ENCODE results near the gene FBXL20. TPM values are rescaled to one million over a fixed set of nuclear protein-coding genes. Genes with fewer than 3 reads are reported as not detected.
A peak's percentile ranks its signal among the peaks of the same experiment; 100 is the strongest.
"Not testable (repeated sequence)": the region's sequence is repeated elsewhere in the genome, so short reads cannot be mapped to it uniquely, and the experiment has no call there.

FBXL20 gene
- total RNA-seq, 1 donor from 2014 or later: 9.4 TPM

GRCh38 chr17:39385040-39385439, 16.4 kb downstream of the FBXL20 start:
- no peak for DNase-seq (ENCODE audit: low read depth)

GRCh38 chr17:39380144-39380543, 21.3 kb downstream of the FBXL20 start:
- no peak for DNase-seq (ENCODE audit: low read depth)

DNA sequence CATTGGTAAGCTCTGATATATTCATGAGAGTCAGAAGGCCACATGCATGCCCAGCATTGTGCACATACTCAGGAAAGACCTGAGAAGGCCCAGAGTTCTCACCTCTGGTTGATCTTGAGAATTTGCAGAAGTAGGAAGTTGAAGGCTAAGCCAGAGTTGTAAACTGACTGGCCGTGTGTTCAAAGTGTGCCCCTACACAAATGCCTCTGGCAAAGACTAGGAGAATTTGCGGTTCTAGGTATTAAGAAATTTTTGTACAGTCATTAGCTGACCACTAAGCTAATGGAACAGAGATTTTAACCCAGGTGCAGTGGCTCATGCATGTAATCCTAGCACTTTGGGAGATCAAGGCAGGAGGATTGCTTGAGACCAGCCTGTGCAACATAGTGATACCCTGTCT, 25.0 kb downstream of the FBXL20 start:
- peak; percentile 3 for DNase-seq (ENCODE audit: low read depth)

DNA sequence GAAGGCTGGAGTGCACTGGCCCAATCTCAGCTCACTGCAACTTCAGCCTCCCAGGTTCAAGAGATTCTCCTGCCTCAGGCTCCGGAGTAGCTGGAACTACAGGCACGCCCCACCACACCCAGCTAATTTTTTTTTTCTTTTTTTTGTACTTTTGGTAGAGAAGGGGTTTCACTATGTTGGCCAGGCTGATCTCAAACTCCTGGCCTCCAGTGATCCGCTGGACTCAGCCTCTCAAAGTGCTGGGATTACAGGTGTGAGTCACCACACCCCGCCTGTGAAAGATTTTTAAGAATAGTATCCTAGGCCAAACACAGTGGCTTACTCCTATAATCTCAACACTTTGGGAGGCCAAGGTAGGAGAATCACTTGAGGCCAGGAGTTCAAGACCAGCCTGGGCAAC, 33.6 kb downstream of the FBXL20 start:
- DNase-seq (ENCODE audit: low read depth): not testable (repeated sequence)

DNA sequence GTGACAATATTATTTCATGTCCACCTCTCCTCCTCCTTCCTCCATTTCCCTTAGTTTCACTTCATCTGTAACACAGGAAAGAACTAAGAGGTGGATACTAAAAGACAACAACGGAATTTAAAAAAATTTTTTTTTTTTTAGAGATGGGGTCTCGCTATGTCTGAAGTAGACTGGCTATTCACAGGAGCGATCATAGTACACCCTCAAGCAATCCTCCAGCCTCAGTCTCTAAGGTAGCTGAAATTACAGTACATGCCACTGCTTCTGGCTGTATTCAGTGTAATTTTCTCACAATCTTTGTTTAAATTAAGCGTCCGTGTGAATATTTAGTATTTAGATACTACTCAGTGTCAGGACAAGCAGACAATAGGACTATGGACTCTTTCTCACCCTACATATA, 35.6 kb downstream of the FBXL20 start:
- DNase-seq (ENCODE audit: low read depth): no peak

DNA sequence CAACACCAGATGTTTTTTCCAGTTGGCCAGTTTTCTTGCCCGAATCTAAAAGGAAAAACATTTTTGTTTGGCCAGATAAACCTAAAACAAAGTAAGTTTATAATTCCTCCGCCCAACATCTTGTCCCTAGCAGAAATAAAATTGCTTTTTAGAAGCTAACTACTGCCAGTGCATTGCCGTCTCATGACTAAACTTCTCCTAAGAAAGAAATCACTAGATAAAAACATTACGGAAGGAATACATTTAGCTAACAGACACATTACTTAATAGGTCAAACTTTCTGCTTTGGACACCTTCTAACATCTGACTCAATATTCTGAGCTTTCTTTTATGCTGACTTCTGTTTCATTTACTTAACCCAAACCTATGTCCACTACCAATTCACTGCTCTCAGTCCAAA, 36.2 kb downstream of the FBXL20 start:
- peak; percentile 3 for DNase-seq (ENCODE audit: low read depth)

DNA sequence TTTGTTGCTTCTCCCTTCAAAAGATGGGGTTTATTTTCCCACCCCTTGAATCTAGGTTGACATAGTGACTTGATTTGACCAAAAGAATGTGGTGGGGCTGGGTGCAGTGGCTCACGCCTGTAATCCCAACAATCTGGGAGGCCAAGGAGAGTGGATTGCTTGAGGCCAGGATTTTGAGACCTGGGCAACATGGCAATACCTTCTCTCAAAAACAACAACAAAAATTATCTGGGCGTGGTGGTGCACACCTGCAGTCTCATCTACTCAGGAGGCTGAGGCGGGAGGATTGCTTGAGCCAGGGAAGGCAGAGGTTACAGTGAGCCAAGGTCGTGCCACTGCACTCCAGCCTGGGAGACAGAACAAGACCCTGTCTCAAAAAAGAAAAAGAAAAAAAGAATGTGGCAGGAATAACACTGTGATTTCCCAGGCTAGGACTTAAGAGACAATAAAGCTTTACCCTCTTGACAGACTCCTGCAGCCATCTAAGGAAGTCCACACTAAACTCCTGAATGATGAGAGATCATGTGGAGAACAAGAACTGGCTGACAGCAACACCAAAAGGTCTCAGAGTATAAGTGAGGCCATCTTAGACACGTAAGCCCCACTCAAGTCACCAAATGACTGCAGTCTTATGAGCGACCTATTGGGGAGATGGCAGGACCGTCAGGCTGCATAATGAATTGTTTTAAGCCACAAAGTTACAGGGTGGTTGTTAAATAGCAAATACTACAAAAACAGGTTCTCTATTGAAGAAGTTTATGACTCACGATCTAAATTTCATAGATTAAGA, 37.0 kb downstream of the FBXL20 start:
- DNase-seq (ENCODE audit: low read depth): no peak

- DNase-seq (ENCODE audit: low read depth): no peak
Measured at GRCh38 chr17:39361064-39361463, 40.4 kb downstream of the FBXL20 start.

DNA sequence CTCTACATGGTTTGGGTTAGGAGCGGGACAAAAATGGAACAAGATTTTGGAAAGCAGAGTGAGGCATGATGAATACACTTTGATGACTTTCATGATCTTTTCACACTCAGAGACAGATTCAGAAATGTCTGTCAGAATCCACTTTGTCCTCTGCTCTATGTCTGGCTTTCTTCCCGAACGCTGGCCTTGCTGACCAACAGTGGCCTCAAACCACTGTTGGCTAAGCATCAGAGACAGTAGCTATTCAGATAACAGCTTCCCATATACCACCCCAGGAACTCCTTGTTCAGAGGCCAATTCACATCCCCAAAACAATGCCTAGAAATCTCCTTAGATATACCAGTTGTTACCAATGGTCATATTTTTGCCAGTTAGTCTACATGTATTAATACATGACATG, 40.9 kb downstream of the FBXL20 start:
- DNase-seq (ENCODE audit: low read depth): peak; percentile 26

- DNase-seq (ENCODE audit: low read depth): no peak
Measured at GRCh38 chr17:39359994-39360393, 41.4 kb downstream of the FBXL20 start.

GRCh38 chr17:39357986-39358385, 43.4 kb downstream of the FBXL20 start:
- no peak for DNase-seq (ENCODE audit: low read depth)

DNA sequence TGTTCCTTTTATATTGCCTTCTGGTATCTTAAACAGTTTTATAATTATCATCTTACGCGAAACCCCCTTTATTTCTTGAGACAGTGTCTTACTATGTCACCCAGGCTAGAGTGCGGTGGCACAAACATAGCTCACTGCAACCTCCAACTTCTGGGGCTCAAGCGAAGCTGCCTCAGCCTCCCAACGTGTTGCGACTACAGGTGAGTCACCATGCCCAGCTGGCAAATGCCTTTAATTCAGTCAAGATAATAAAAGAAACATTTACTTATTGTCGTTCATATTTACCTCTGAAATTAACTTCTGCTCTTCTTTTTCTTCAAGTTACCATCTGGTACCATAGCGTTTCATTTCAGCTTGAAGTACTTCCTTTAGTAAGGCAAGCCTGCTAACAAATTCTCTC, 43.9 kb downstream of the FBXL20 start:
- no peak for DNase-seq (ENCODE audit: low read depth)

DNA sequence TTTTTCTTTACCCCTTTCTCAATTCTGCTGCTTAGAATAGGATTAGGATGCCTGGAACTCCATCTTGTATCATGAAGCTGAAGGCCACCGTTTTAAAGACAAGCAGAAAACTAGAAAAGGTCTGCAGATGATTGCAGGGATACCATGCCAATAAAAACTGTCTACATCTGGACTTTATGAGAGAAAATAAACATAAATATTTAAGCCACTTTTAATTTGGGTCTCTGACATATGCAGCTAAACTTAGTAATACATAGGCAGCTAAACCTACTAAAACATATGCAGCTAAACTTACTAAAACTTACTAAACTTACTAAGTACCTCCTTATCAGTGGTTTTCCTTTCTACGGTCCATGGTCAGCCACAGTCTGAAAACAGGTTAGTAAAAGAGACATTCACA, 48.4 kb downstream of the FBXL20 start:
- no peak for DNase-seq (ENCODE audit: low read depth)

DNA sequence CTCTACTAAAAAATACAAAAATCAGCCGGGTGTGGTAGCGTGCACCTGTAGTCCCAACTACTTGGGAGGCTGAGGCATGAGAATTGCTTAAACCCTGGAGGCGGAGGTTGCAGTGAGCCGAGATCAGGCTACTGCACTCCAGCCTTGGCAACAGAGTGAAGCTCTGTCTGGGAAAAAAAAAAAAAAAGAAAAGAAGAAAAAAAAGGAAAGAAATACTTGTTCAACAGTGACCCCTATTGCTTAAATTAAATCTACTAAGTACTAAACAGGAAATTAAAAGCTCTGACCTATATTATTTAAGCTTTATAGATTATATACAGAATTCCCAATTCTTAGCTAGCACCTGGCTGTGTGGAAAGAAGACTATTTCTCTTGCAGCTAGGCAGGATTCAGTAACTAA, 48.9 kb downstream of the FBXL20 start:
- no peak for DNase-seq (ENCODE audit: low read depth)

- no peak for DNase-seq (ENCODE audit: low read depth)
Measured at GRCh38 chr17:39351508-39351907, 49.9 kb downstream of the FBXL20 start.

GRCh38 chr17:39349246-39349645, 52.2 kb downstream of the FBXL20 start:
- no peak for DNase-seq (ENCODE audit: low read depth)

GRCh38 chr17:39346863-39347262, 54.6 kb downstream of the FBXL20 start:
- DNase-seq (ENCODE audit: low read depth): not testable (repeated sequence)

- no peak for DNase-seq (ENCODE audit: low read depth)
Measured at GRCh38 chr17:39341541-39341940, 59.9 kb downstream of the FBXL20 start.

- no peak for DNase-seq (ENCODE audit: low read depth)
Measured at GRCh38 chr17:39340731-39341130, 60.7 kb downstream of the FBXL20 start.

GRCh38 chr17:39339272-39339671, 62.2 kb downstream of the FBXL20 start:
- DNase-seq (ENCODE audit: low read depth): no peak

- DNase-seq (ENCODE audit: low read depth): not testable (repeated sequence)
Measured at GRCh38 chr17:39337649-39338048, 63.8 kb downstream of the FBXL20 start.

DNA sequence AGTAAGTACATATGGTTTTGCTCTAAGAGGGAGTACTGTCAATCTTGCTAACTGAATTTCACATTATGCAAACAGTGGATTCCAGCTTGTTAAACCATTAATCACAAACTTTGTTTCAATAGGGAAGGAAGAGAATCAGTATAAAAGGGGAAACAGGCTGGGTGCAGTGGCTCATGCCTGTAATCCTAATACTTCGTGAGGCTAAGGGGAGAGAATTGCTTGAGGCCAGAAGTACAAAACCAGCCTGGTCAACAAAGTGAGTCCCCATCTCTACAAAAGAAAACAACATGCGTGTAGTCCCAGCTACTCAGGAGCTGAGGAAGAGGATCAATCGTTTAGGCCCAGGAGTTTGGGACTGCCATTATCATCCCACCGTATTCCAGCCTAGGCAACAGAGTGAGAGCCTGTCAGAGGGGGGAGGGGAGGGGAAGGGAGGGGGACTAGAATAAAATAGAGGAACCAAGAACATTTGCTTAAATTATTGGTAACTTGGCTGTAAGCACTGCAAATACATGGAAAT, 65.7 kb downstream of the FBXL20 start:
- no peak for DNase-seq (ENCODE audit: low read depth)

Data from myocyte (in vitro differentiated cells).